GM12878 (cell line): ENCODE results near the gene BMP2K. TPM values are rescaled to one million over a fixed set of nuclear protein-coding genes. Genes with fewer than 3 reads are reported as not detected.

ENCODE experiments used
- ATAC-seq: fragments of 200-7000 bp; cut with Tn5 transposase; 3 replicates; pipeline ENCODE4 v1.9.1; 2020; ENCODE audit warnings: mild to moderate bottlenecking, moderate library complexity
- BruUV-seq: library from RNA; stranded (reverse); fragments of 400-500 nt; replicated peaks from 2 replicates; lab custom pipeline; 2021; lab: Mats Ljungman, UMichigan
- CTCF ChIA-PET: fragments of 300-600 bp; sonication (Branson Sonifier 250); formaldehyde crosslinking; extraction: SDS; loops from one replicate; lab custom pipeline; 2021; ENCODE audit warnings: inconsistent platforms; lab: Yijun Ruan, JAX
- POLR2A ChIA-PET: fragments of 350-600 bp; formaldehyde crosslinking; extraction: SDS; loops from one replicate; lab custom pipeline; 2021; ENCODE audit warnings: inconsistent platforms; lab: Charles Lee
- RAD21 ChIA-PET: fragments of 300-600 bp; sonication (Branson Sonifier 250); formaldehyde crosslinking; loops from one replicate; lab custom pipeline; 2023; ENCODE audit warnings: antibody characterized with exemption; ENCODE audit not compliant: unreplicated experiment; lab: Charles Lee
- SMC1A ChIA-PET: fragments of 300-600 bp; sonication (Branson Sonifier 250); formaldehyde crosslinking; loops from one replicate; lab custom pipeline; 2023; ENCODE audit not compliant: unreplicated experiment, uncharacterized antibody; lab: Charles Lee
- DNase-seq: peaks from one replicate; pipeline ENCODE4 v3.0.0-alpha.2; 2011; ENCODE audit warnings: low read depth, low spot score
- FAIRE-seq: peaks from 3 replicates; lab custom pipeline; 2011; peaks lifted over from hg19 to GRCh38; lab: Jason Lieb, UNC
- H2AFZ ChIP-seq: 2 replicates; pipeline ENCODE4 v1.6.0; 2011; ENCODE audit warnings: low read depth, low read length, control low read depth; ENCODE audit not compliant: control insufficient read depth
- H3K27ac ChIP-seq: 2 replicates; pipeline ENCODE4 v1.5.1; 2011; ENCODE audit warnings: control low read depth; ENCODE audit not compliant: control insufficient read depth, insufficient read depth
- H3K27me3 ChIP-seq, 2 experiments: replicated peaks in 1 of 2; 2 replicates each; pipeline versions ENCODE4 v1.6.0 to v1.6.1; 2011; ENCODE audit warnings: low read length in 1 of 2; ENCODE audit not compliant: control insufficient read depth in 2 of 2, insufficient read depth in 2 of 2
- H3K36me3 ChIP-seq, 2 experiments: 2 replicates each; pipeline ENCODE4 v1.5.1; 2011; ENCODE audit warnings: low read length in 1 of 2; ENCODE audit not compliant: control insufficient read depth in 2 of 2, insufficient read depth in 2 of 2
- H3K4me1 ChIP-seq: 2 replicates; pipeline ENCODE4 v1.6.1; 2011; ENCODE audit warnings: mild to moderate bottlenecking, low read length, moderate library complexity, mixed read lengths; ENCODE audit not compliant: control insufficient read depth, insufficient read depth
- H3K4me2 ChIP-seq: 2 replicates; pipeline ENCODE4 v1.6.0; 2011; ENCODE audit warnings: control low read depth; ENCODE audit not compliant: control insufficient read depth, insufficient read depth
- H3K4me3 ChIP-seq: fragments of 200-600 bp; sonication (generic); 2 replicates; pipeline ENCODE4 v1.5.1; 2016
- H3K79me2 ChIP-seq: 2 replicates; pipeline ENCODE4 v1.6.0; 2011; ENCODE audit warnings: low read length; ENCODE audit not compliant: control insufficient read depth, insufficient read depth
- H3K9ac ChIP-seq: 2 replicates; pipeline ENCODE4 v1.8.0; 2011; ENCODE audit warnings: low read length, control low read depth, mixed read lengths; ENCODE audit not compliant: control insufficient read depth, insufficient read depth
- H3K9me3 ChIP-seq: replicated peaks from 3 replicates; pipeline ENCODE4 v1.5.1; 2011; ENCODE audit warnings: mild to moderate bottlenecking, low read length; ENCODE audit not compliant: control insufficient read depth, insufficient read depth
- H4K20me1 ChIP-seq: 2 replicates; pipeline ENCODE4 v1.6.0; 2011; ENCODE audit not compliant: control insufficient read depth, insufficient read depth
- CBFB ChIP-seq: IDR thresholded peaks from 2 replicates; pipeline ENCODE4 v1.6.1; 2016; ENCODE audit warnings: antibody characterized with exemption, low read depth
- HDAC6 ChIP-seq: fragments of 200-600 bp; sonication (generic); IDR thresholded peaks from one replicate; pipeline ENCODE4 v1.8.0; 2017; ENCODE audit warnings: antibody characterized with exemption; ENCODE audit not compliant: unreplicated experiment
- LARP7 ChIP-seq: fragments of 450-650 bp; IDR thresholded peaks from 2 replicates; pipeline ENCODE4 v1.6.1; 2017; ENCODE audit warnings: mild to moderate bottlenecking
- NR2F1 ChIP-seq: fragments of 450-650 bp; conservative IDR thresholded peaks from 2 replicates; pipeline ENCODE4 v1.6.1; 2017; ENCODE audit warnings: mild to moderate bottlenecking
- SKIL ChIP-seq: fragments of 450-650 bp; IDR thresholded peaks from 2 replicates; pipeline ENCODE4 v1.6.1; 2017; ENCODE audit warnings: mild to moderate bottlenecking, low read depth, inconsistent platforms; ENCODE audit not compliant: poor library complexity, severe bottlenecking
- TCF12 ChIP-seq: IDR thresholded peaks from 2 replicates; pipeline ENCODE4 v1.6.1; 2011; ENCODE audit warnings: low read depth, mild to moderate bottlenecking, low read length
- WGBS: methylation state at CpG from one replicate; pipeline ENCODE4 v1.1.6; 2016; ENCODE audit warnings: low lambda C conversion rate; ENCODE audit not compliant: insufficient replicate concordance, insufficient coverage; ENCODE audit errors: missing lambda C conversion rate; 5-methylcytosine and 5-hydroxymethylcytosine counted together
- in situ Hi-C: fragments of 300-500 bp; cut with MboI; formaldehyde crosslinking; loops from 9 replicates; pipeline ENCODE4 v1.14.3; 2018; ENCODE audit warnings: mixed read lengths
- intact Hi-C: fragments of 100-400 bp; cut with micrococcal nuclease; formaldehyde crosslinking; loops from one replicate; pipeline ENCODE4 v1.14.2; 2022; ENCODE audit not compliant: unreplicated experiment
- polyA plus RNA-seq, 11 experiments: library from polyadenylated mRNA; depleted of rRNA in 4 of 11; unstranded in 6 of 11; stranded (reverse) in 5 of 11; fragments of >200 nt; fragmentation: Nextera tagmentation in 4 of 11; fragmentation: Illumina TruSeq in 1 of 11; extraction: Ambion mirVana in 4 of 11; extraction: Trizol in 1 of 11; gene quantifications; 1 replicate in 1 of 11; 2 replicates in 10 of 11; pipeline versions ENCODE4 v1.2.1 to v1.2.3, GENCODE V29; 2011 to 2016; ENCODE audit warnings: inconsistent platforms in 2 of 11, missing spikeins in 2 of 11, low read depth in 1 of 11
- total RNA-seq, 4 experiments: library from RNA; depleted of rRNA in 3 of 4; stranded (reverse); fragments of >200 nt in 3 of 4; fragmentation: Illumina TruSeq in 1 of 4; extraction: Trizol in 1 of 4; gene quantifications; 2 replicates each; pipeline versions ENCODE4 v1.2.1 to v1.2.3, GENCODE V29; 2013 to 2021
- TF ChIP-seq, protein P1 (sequence below): fragments of 450-650 bp; IDR thresholded peaks from 2 replicates; pipeline ENCODE4 v1.6.1; 2017; ENCODE audit warnings: mild to moderate bottlenecking
- TF ChIP-seq, protein P2 (sequence below): IDR thresholded peaks from 2 replicates; pipeline ENCODE4 v1.6.1; 2011; ENCODE audit warnings: borderline replicate concordance, low read depth, mild to moderate bottlenecking, moderate library complexity, low read length; ENCODE audit not compliant: insufficient read depth, poor library complexity, severe bottlenecking
- TF ChIP-seq, protein P3 (sequence below): fragments of 450-650 bp; IDR thresholded peaks from 2 replicates; pipeline ENCODE4 v1.6.1; 2016; ENCODE audit warnings: mild to moderate bottlenecking
- TF ChIP-seq, protein P4 (sequence below): fragments of 150-350 bp; IDR thresholded peaks from 2 replicates; pipeline ENCODE4 v1.6.1; 2016; ENCODE audit warnings: low read depth, low read length

BMP2K gene
- total and polyA plus RNA-seq, 10 of the 15 experiments (the other 5 are each of a cell fraction or from before 2014, with no cell fraction given): 3.3 to 84.6 (median 24.8) TPM

DNA sequence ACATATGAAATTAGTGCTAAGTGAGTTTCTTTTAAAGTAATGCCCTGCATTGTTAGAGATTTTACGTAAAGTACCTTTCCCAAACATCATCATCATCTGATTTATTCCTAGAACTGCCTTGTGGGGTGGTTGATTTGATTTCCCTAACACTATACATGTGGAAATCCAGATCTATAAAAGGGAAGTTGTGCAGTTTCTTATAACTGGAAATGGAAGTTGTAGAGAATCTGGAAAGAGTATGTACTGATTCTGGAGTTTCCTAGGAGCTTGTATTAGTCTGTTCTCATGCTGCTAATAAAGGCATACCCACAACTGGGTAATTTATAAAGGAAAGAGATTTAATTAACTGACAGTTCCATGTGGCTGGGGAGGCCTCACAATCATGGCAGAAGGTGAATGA, 47.9 kb downstream of the BMP2K start (continued):
- TF ChIP-seq SKIL: no peak
- TF ChIP-seq, protein P1, sequence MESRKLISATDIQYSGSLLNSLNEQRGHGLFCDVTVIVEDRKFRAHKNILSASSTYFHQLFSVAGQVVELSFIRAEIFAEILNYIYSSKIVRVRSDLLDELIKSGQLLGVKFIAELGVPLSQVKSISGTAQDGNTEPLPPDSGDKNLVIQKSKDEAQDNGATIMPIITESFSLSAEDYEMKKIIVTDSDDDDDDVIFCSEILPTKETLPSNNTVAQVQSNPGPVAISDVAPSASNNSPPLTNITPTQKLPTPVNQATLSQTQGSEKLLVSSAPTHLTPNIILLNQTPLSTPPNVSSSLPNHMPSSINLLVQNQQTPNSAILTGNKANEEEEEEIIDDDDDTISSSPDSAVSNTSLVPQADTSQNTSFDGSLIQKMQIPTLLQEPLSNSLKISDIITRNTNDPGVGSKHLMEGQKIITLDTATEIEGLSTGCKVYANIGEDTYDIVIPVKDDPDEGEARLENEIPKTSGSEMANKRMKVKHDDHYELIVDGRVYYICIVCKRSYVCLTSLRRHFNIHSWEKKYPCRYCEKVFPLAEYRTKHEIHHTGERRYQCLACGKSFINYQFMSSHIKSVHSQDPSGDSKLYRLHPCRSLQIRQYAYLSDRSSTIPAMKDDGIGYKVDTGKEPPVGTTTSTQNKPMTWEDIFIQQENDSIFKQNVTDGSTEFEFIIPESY: no peak

DNA sequence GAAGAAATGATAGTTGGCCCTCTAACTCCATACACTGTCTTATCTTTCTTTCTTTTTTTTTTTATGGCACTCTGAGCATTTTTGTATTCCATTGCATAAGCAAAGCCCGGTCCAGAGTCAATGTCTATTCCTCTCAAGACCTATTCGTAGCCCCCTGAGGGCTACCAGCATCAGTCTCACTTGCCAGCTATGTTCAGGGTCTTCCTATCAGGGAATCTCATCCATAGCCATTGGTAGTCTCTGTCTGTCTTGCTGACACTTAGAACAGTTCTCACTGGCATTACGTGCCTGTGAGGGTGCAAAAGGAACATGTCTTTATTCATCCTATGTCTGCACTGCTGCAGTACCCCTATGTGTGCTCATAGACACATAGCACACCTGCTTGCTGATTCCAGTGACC, 51.0 kb downstream of the BMP2K start:
- Histone ChIP-seq H3K9ac (no peak overlapping the region), H3K36me3 (peaks cover 5 to 8% of the 10 kb centered on the region in 2 experiments; a peak in 2 of 4 replicates), H4K20me1 (no peaks in the 10 kb centered on the region), H3K27ac (no peak overlapping the region), H3K79me2 (peaks cover 2% of the 10 kb centered on the region), H3K27me3 (no peaks in the 10 kb centered on the region), H2AFZ (no peak overlapping the region), H3K4me3 (no peak overlapping the region), H3K4me2 (no peak overlapping the region), H3K4me1 (no peaks in the 10 kb centered on the region), H3K9me3 (no peaks in the 10 kb centered on the region)
- RAD21 ChIA-PET: no interaction called here
- intact Hi-C loops: no loop called here
- no TSS peak for BruUV-seq
- CTCF ChIA-PET: no interaction called here
- no peak for DNase-seq
- no peak for FAIRE-seq
- in situ Hi-C loops: no loop called here
- SMC1A ChIA-PET: no interaction called here
- ATAC-seq: no peak
- WGBS: 99% methylated on average over 3 of the region's 3 CpGs
- POLR2A ChIA-PET: no interaction called here
- TF ChIP-seq HDAC6: no peak
- no peak for TF ChIP-seq TCF12
- TF ChIP-seq, protein P2, sequence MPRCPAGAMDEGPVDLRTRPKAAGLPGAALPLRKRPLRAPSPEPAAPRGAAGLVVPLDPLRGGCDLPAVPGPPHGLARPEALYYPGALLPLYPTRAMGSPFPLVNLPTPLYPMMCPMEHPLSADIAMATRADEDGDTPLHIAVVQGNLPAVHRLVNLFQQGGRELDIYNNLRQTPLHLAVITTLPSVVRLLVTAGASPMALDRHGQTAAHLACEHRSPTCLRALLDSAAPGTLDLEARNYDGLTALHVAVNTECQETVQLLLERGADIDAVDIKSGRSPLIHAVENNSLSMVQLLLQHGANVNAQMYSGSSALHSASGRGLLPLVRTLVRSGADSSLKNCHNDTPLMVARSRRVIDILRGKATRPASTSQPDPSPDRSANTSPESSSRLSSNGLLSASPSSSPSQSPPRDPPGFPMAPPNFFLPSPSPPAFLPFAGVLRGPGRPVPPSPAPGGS: no peak
- TF ChIP-seq CBFB: no peak
- no peak for TF ChIP-seq NR2F1
- TF ChIP-seq, protein P3, sequence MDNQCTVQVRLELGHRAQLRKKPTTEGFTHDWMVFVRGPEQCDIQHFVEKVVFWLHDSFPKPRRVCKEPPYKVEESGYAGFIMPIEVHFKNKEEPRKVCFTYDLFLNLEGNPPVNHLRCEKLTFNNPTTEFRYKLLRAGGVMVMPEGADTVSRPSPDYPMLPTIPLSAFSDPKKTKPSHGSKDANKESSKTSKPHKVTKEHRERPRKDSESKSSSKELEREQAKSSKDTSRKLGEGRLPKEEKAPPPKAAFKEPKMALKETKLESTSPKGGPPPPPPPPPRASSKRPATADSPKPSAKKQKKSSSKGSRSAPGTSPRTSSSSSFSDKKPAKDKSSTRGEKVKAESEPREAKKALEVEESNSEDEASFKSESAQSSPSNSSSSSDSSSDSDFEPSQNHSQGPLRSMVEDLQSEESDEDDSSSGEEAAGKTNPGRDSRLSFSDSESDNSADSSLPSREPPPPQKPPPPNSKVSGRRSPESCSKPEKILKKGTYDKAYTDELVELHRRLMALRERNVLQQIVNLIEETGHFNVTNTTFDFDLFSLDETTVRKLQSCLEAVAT: no peak
- TF ChIP-seq, protein P4, sequence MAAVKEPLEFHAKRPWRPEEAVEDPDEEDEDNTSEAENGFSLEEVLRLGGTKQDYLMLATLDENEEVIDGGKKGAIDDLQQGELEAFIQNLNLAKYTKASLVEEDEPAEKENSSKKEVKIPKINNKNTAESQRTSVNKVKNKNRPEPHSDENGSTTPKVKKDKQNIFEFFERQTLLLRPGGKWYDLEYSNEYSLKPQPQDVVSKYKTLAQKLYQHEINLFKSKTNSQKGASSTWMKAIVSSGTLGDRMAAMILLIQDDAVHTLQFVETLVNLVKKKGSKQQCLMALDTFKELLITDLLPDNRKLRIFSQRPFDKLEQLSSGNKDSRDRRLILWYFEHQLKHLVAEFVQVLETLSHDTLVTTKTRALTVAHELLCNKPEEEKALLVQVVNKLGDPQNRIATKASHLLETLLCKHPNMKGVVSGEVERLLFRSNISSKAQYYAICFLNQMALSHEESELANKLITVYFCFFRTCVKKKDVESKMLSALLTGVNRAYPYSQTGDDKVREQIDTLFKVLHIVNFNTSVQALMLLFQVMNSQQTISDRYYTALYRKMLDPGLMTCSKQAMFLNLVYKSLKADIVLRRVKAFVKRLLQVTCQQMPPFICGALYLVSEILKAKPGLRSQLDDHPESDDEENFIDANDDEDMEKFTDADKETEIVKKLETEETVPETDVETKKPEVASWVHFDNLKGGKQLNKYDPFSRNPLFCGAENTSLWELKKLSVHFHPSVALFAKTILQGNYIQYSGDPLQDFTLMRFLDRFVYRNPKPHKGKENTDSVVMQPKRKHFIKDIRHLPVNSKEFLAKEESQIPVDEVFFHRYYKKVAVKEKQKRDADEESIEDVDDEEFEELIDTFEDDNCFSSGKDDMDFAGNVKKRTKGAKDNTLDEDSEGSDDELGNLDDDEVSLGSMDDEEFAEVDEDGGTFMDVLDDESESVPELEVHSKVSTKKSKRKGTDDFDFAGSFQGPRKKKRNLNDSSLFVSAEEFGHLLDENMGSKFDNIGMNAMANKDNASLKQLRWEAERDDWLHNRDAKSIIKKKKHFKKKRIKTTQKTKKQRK: no peak
- TF ChIP-seq LARP7: no peak
